ENCODE measurements around the gene CHPF.
A peak's percentile ranks its signal among the peaks of the same experiment; 100 is the strongest.

The CHPF gene

GRCh38 chr2:219543596-219544358, at the start of gene CHPF, which contains the start of gene TMEM198:
Gene CHPF, minus strand, starts transcription at chr2:219543809. Its CDS starts 271 bp downstream, at chr2:219543538.
Gene TMEM198, plus strand, starts transcription at chr2:219544028. Its CDS starts 700 bp downstream, at chr2:219544728.
- DNase-seq, result peak; percentile 97

- DNase-seq, result no peak
Measured at GRCh38 chr2:219593154-219593553, 49.5 kb upstream of the CHPF start.

- no peak for DNase-seq
Measured at GRCh38 chr2:219592736-219593135, 49.1 kb upstream of the CHPF start.

GRCh38 chr2:219591091-219591490, 47.5 kb upstream of the CHPF start:
- no peak for DNase-seq

GRCh38 chr2:219581346-219581745, 37.7 kb upstream of the CHPF start:
- no peak for DNase-seq

- peak; percentile 77 for DNase-seq
Measured at GRCh38 chr2:219578811-219579613, 35.4 kb upstream of the CHPF start.

GRCh38 chr2:219576505-219577388, 33.1 kb upstream of the CHPF start:
- DNase-seq, result no peak

GRCh38 chr2:219575566-219576504, 32.2 kb upstream of the CHPF start:
- DNase-seq, result no peak

- no peak for DNase-seq
Measured at GRCh38 chr2:219574484-219575311, 31.1 kb upstream of the CHPF start.

GRCh38 chr2:219573166-219573565, 29.6 kb upstream of the CHPF start:
- DNase-seq, result no peak

GRCh38 chr2:219572237-219573001, 28.8 kb upstream of the CHPF start, which contains the start of gene INHA:
Gene INHA, plus strand, starts transcription at chr2:219572310. Its CDS starts 65 bp downstream, at chr2:219572375.
- no peak for DNase-seq

GRCh38 chr2:219571311-219572236, 28.0 kb upstream of the CHPF start, which contains the start of gene OBSL1:
Gene OBSL1, minus strand, starts transcription at chr2:219571539. Its CDS starts 307 bp downstream, at chr2:219571232.
- DNase-seq, result peak; percentile 87

- DNase-seq, result peak; percentile 32
Measured at GRCh38 chr2:219570924-219571310, 27.3 kb upstream of the CHPF start.

GRCh38 chr2:219570194-219570923, 26.8 kb upstream of the CHPF start:
- DNase-seq, result peak; percentile 52

GRCh38 chr2:219569635-219570034, 26.0 kb upstream of the CHPF start:
- no peak for DNase-seq

- no peak for DNase-seq
Measured at GRCh38 chr2:219569041-219569440, 25.4 kb upstream of the CHPF start.

- DNase-seq, result no peak
Measured at GRCh38 chr2:219567791-219568361, 24.3 kb upstream of the CHPF start.

- DNase-seq, result no peak
Measured at GRCh38 chr2:219567131-219567530, 23.5 kb upstream of the CHPF start.

Measured in hematopoietic multipotent progenitor cell treated with erythropoietin and hydrocortisone succinate and interleukin-3 and kit ligand, for 4 days (in vitro differentiated cells).